ENCODE data around the gene PRR36.

The PRR36 gene

DNA sequence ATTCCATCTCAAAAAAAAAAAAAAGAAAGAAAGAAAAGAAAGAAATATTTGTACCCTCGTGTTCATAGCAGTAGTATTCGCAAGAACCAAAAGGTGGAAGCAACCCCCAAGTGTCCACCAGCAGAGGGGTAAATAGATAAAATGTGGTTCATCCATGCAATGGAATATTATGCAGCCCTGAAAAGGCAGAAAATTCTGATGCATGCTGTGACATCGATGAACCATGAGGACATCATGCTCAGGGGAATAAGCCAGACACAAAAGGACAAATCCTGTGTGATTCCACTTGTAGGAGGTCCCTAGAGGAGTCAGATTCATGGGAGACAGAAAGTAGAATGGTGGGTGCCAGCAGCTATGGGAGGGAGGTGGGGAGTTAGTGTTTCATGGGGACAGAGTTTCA lies 7.7 kb upstream of the PRR36 start:
- Histone ChIP-seq H3K9me3 (ENCODE audit: low read length) (no peaks in the 10 kb centered on the region), H3K4me1 (ENCODE audit: insufficient read depth, low read length) (no peaks in the 10 kb centered on the region), H3K4me3 (ENCODE audit: low read length) (no peak overlapping the region), H3K27me3 (ENCODE audit: insufficient read depth, low read length) (peaks cover 2% of the 10 kb centered on the region), H2AFZ (ENCODE audit: low read depth, low read length) (no peak overlapping the region), H3K36me3 (ENCODE audit: insufficient read depth, low read length) (no peaks in the 10 kb centered on the region)

DNA sequence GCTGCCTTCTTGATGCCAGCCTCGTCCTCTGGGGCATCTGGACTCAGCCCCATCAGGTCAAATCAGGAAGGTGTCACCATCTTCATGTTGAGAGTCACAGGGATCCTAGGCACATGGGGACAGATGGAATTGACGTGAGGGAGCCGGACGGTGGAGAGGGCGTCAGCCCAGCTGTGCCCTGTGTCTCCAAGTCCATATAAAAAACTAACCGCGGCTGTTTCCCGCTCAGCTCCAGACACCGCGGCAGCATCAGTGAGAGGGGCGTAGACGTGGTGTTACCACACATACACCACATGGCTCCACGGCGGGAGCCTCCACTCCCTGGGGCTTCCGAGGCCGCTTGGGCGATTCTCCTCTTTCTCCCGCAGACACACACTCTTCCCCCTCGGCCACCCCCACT lies 5.6 kb upstream of the PRR36 start:
- no peaks in the 10 kb centered on the region for H3K9me3 ChIP-seq (ENCODE audit: low read length)
- H3K4me3 ChIP-seq (ENCODE audit: low read length), result no peak overlapping the region
- peaks cover 2% of the 10 kb centered on the region for H3K4me1 ChIP-seq (ENCODE audit: insufficient read depth, low read length)
- no peaks in the 10 kb centered on the region for H3K27me3 ChIP-seq (ENCODE audit: insufficient read depth, low read length)
- no peak overlapping the region for H2AFZ ChIP-seq (ENCODE audit: low read depth, low read length)
- H3K36me3 ChIP-seq (ENCODE audit: insufficient read depth, low read length), result no peaks in the 10 kb centered on the region

DNA sequence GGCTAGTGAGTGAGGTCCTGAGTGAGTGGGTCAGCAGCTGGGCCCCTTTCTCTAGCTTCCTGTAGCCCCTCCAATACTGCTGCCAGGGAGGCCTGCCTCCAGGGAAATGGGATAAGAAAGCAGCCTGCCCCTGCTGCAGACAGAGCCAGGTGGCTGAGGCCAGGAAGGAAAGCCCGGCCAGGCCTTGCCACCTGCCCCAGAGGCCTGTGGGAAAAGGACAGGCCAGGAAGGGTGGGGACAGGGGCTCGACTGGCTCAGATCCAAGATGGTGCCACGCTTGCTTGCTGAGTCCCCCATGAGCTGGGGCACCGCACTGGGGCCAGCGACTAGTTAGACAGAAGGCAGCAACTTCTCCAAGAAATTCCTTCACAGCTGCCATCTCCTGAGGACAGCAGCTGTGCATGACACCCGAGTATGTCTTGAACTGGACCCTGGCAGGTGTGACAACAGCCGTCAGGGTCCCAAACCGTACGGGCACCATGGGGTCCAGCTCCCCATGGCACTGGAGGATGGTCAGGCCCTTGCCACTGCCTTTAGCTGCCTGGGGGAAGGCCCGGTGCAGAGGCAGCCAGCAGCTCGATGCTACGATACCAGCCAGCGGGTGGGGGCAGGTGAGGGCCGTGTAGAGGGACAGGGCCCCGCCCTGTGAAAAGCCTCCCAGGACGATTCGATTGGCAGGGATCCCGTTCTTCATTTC lies 5.1 kb upstream of the PRR36 start:
- Histone ChIP-seq H3K36me3 (ENCODE audit: insufficient read depth, low read length) (no peaks in the 10 kb centered on the region), H3K27me3 (ENCODE audit: insufficient read depth, low read length) (no peaks in the 10 kb centered on the region), H3K9me3 (ENCODE audit: low read length) (no peaks in the 10 kb centered on the region), H3K4me3 (ENCODE audit: low read length) (no peak overlapping the region), H3K4me1 (ENCODE audit: insufficient read depth, low read length) (peaks cover 4% of the 10 kb centered on the region), H2AFZ (ENCODE audit: low read depth, low read length) (no peak overlapping the region)

DNA sequence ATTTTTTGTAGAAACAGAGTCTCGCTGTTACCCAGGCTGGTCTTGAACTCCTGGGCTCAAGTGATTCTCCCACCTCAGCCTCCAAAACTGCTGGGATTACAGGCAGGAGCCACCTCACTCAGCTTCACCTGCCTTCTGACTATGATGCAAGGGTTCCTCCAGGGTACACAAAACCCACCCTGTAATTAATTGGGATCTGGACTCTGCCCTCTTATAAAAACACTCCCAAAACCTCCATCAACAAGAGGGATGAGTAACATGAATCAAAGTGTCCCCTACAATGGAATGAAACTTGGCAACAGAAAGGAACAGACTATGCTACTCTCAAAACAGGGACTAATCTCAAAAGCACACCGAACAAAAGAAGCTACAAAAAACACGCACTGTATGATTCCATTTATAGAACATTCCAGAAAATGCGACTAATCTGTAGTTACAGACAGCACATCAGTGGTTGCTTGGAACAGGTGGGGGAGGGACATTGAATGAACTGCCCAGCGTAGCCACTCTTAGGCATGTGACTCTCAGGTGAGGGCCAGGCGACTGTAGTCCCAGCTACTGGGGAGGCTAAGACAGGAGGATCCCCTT lies 3.2 kb upstream of the PRR36 start:
- Histone ChIP-seq H3K4me3 (ENCODE audit: low read length) (no peak overlapping the region), H3K36me3 (ENCODE audit: insufficient read depth, low read length) (peaks cover 2% of the 10 kb centered on the region), H3K9me3 (ENCODE audit: low read length) (no peaks in the 10 kb centered on the region), H2AFZ (ENCODE audit: low read depth, low read length) (no peak overlapping the region), H3K4me1 (ENCODE audit: insufficient read depth, low read length) (peaks cover 18% of the 10 kb centered on the region), H3K27me3 (ENCODE audit: insufficient read depth, low read length) (no peaks in the 10 kb centered on the region)

DNA sequence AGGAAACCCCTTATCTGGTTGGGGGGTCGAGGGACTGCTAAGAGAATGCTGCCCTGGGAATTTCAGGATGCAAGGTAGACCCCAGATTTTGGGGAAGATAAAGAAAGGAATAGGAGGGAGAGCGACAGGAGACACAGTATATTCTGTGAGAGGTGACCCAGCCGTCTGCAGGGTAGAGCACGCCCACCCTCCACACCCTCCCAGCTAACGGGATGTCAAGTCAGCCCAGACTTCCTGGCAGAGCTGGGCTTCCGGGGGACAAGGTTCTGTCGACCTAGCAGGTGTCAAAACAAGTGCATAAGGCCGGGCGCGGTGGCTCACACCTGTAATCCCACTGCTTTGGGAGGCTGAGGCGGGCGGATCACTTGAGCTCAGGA lies 695 bp upstream of the PRR36 start:
- Histone ChIP-seq H3K4me1 (ENCODE audit: insufficient read depth, low read length) (peaks cover 35% of the 10 kb centered on the region), H3K36me3 (ENCODE audit: insufficient read depth, low read length) (peaks cover 2% of the 10 kb centered on the region), H3K27me3 (ENCODE audit: insufficient read depth, low read length) (no peaks in the 10 kb centered on the region), H3K9me3 (ENCODE audit: low read length) (no peaks in the 10 kb centered on the region), H2AFZ (ENCODE audit: low read depth, low read length) (peak overlapping the region; percentile 21), H3K4me3 (ENCODE audit: low read length) (peak overlapping the region; percentile 76)

DNA sequence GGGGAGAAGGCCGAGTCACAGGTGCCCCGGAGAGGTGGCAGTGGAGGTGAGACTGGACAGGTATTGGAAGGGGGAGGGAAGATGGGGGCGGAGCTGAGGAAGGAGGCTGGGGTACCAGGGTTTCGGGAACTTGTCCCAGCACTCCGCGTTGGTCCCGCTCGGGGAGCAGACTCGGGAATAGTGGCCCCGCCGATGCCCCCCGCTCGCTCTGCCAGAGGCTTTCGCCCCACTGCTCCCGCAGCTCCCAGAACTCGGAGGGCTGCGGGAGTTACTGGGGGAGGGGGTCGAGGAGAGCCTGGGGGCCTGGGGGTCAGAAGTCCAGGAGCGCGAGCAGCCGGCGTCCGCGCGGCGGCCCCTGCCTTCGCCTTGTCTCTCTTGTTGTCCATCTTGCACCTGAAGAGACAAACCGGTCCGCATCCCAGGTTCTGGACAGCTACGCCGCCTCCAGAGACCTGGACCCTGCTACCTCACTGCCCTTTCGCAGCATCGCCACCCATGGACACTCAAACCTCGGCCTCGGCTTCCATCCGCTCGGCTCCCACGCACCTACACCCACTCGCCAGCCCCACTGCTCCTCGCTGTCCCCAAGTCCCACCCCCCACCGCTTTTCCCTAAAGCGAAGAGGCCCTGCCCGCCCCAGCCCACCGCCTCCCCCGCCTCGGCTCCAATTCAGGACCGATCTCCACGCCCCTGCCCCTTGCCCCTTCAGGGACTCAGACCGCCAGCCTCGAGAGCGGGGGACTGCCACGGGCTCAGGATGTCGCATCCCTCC lies 700 bp downstream of the PRR36 start:
- Histone ChIP-seq H3K4me1 (ENCODE audit: insufficient read depth, low read length) (peaks cover 35% of the 10 kb centered on the region), H3K4me3 (ENCODE audit: low read length) (peak overlapping the region; percentile 76), H3K27me3 (ENCODE audit: insufficient read depth, low read length) (no peaks in the 10 kb centered on the region), H2AFZ (ENCODE audit: low read depth, low read length) (no peak overlapping the region), H3K36me3 (ENCODE audit: insufficient read depth, low read length) (peaks cover 6% of the 10 kb centered on the region), H3K9me3 (ENCODE audit: low read length) (no peaks in the 10 kb centered on the region)

DNA sequence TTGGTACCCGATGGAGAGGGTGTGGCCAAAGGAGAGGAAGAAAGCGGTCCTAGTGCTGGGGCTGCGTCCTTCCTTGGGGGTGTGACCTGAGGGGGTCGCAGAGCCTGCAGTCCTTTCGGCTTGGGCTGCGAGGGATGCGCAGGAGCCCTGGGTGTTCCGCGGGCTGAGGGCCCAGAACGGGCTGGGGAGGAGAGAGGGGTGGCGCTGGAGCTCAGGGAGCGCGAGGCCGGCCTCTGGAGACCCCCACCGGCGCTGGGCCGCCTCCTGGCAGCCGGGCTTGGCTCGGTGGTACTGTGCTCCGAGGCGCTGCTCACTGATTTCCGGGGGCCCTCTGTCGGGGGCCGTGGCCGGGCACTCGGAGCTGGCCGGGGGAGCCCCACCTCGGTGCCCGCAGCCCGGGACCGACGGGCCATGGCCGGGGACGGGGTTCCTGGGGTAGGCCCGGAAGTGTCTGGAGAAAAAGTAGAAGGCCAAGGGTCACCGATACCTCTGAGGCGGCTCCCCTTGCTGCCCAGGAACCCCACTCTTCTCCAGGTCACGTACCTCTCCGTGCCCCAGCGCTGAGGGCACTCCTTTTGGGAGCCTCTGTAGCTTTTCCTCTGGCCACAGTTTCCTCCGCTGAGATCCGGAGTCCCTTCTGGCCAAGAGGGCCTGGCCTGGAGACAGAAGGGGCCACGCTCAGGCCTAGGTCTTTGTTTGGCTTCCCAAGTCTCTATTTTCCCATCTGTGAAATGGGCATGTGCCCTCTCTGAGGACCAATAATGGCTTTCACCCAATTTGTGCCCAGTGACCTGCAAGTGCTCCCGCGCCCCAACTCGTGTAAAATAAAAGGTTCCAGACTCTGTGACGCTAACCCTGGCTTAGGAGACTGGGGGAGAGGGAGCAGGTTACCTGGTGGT lies 1.6 kb downstream of the PRR36 start:
- Histone ChIP-seq H2AFZ (ENCODE audit: low read depth, low read length) (no peak overlapping the region), H3K4me3 (ENCODE audit: low read length) (peak overlapping the region; percentile 76), H3K4me1 (ENCODE audit: insufficient read depth, low read length) (peaks cover 35% of the 10 kb centered on the region), H3K27me3 (ENCODE audit: insufficient read depth, low read length) (no peaks in the 10 kb centered on the region), H3K9me3 (ENCODE audit: low read length) (no peaks in the 10 kb centered on the region), H3K36me3 (ENCODE audit: insufficient read depth, low read length) (peaks cover 9% of the 10 kb centered on the region)

DNA sequence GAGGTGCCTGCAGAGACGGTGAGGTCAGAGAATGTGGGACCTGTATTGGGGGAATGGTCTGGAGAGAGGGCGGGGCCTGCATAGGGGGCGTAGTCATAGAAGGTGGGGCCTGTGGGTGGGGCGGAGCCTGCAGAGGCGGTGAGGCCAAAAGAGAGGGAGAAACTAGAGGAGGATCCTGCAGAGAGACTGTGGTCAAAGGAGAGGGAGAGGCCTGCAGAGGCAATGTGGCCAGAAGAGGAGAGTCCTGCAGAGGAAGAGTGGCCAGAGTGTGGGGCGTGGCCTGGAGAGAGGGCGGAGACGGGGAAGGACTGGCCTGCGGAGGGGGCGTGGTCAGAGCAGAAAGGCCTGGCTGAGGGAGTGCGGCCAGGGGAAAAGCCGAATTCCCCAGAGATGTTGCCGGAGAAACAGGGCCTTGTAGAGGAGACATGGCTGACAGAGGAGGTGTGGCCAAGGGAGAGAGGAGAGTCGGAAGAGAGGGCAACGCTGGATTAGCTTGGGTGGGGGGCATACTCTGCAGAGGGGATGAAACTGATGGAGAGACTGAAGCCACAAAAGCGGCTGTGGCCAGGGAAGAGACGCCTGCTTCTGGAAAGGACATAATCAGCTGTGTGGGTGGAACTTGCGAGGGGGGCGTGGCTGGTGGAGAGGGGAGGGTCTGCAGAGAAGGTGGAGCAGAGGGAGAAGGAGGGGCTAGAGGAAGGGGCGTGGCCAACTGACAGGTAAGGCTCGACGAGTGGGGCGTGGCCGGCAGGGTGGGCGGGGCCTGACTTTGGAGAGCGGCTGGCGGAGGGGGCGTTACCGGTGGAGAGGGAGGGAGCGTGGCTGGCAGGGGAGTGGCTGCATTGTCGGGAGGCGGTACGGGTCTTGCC lies 2.5 kb downstream of the PRR36 start:
- peak overlapping the region; percentile 14 for H3K4me3 ChIP-seq (ENCODE audit: low read length)
- H3K36me3 ChIP-seq (ENCODE audit: insufficient read depth, low read length), result peaks cover 9% of the 10 kb centered on the region
- H3K27me3 ChIP-seq (ENCODE audit: insufficient read depth, low read length), result no peaks in the 10 kb centered on the region
- H3K9me3 ChIP-seq (ENCODE audit: low read length), result no peaks in the 10 kb centered on the region
- peaks cover 40% of the 10 kb centered on the region for H3K4me1 ChIP-seq (ENCODE audit: insufficient read depth, low read length)
- H2AFZ ChIP-seq (ENCODE audit: low read depth, low read length), result no peak overlapping the region

DNA sequence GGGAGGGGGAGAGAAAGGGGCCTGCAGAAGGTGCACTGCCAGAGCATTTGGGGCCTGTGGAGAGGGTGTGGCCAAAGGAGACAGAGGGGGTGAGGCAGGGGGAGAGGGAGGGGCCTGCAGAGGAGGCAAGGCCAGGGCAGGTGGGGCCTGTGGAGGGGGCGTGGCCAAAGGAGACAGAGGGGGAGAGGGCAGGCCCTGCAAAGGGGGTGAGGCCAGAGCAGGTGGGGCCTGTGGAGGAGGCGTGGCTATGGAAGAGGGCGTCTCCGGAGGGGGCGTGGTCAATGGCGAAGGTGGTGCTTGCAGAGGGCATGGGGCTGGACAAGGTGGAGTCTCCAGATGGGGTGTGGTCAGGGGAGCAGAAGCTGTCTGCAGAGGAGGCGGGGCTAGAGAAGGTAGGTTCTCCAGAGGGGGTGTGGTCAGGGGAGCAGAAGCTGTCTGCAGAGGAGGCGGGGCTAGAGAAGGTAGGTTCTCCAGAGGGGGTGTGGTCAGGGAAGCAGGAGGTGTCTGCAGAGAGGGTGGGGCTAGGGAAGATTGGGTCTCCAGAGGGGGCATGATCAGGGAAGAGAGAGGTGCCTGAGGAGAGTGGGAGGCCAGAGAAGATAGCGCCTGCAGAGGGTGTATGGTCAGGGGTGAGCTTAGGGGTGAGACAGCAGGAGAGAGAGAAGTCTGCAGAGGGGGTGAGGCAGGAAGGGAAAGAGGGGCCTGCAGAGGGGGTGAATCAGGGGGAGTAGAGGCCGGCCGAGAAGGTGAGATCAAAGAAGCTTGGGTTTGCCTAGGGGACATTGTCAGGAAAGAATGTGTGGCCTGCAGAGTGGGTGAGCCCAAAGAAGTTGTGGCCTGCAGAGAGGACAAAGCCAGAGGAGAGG lies 3.4 kb downstream of the PRR36 start:
- Histone ChIP-seq H3K27me3 (ENCODE audit: insufficient read depth, low read length) (no peaks in the 10 kb centered on the region), H3K4me1 (ENCODE audit: insufficient read depth, low read length) (peaks cover 43% of the 10 kb centered on the region), H3K36me3 (ENCODE audit: insufficient read depth, low read length) (peaks cover 9% of the 10 kb centered on the region), H2AFZ (ENCODE audit: low read depth, low read length) (no peak overlapping the region), H3K4me3 (ENCODE audit: low read length) (no peak overlapping the region), H3K9me3 (ENCODE audit: low read length) (no peaks in the 10 kb centered on the region)

DNA sequence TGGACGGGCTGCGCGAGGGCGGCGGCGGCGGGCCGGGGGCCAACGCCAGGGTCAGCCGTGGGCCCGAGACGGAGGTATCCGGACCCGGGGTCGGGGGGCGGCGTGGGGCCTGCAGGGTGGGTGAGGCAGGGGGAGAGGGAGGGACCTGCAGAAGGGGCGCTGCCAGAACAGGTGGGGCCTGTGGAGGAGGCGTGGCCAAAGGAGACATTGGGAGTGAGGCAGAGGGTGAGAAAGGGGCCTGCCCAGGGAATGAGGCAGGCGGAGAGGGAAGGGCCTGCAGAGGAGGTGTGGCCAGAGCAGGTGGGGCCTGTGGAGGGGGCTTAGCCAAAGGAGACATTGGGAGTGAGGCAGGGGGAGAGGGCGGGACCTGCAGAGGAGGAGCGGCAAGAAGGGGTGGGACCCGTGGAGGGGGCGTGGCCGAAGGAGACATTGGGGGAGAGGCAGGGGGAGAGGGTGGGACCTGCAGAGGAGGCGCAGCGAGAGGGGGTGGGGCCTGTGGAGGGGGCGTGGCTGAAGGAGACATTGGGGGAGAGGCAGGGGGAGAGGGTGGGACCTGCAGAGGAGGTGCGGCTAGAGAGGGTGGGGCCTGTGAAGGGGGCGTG lies 4.2 kb downstream of the PRR36 start:
- no peak overlapping the region for H3K4me3 ChIP-seq (ENCODE audit: low read length)
- H2AFZ ChIP-seq (ENCODE audit: low read depth, low read length), result no peak overlapping the region
- peaks cover 9% of the 10 kb centered on the region for H3K36me3 ChIP-seq (ENCODE audit: insufficient read depth, low read length)
- peaks cover 42% of the 10 kb centered on the region for H3K4me1 ChIP-seq (ENCODE audit: insufficient read depth, low read length)
- H3K27me3 ChIP-seq (ENCODE audit: insufficient read depth, low read length), result no peaks in the 10 kb centered on the region
- no peaks in the 10 kb centered on the region for H3K9me3 ChIP-seq (ENCODE audit: low read length)

DNA sequence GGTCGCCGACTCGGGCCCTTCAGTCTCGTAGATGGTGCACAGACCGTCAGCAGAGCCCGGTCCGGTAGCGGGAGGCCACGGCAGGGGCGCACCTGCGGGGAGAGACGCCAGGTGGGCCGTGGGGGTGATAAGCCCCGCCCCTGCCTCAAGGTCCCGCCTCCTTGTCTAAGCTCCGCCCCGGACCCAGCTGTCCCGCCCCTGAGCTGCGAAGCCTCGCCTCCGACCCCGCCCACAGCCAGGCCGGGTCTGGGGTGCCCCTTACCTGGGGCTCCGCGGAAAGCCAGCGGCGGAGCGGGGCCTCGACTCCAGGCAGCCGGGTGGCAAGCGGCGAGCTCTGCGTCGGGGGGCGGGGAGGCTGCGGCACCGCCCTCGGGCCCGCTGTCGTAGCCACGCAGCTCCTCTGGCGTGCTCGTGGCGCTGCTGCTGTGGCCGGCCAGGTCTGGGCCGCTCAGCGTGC lies 4.7 kb downstream of the PRR36 start:
- peaks cover 38% of the 10 kb centered on the region for H3K4me1 ChIP-seq (ENCODE audit: insufficient read depth, low read length)
- H3K9me3 ChIP-seq (ENCODE audit: low read length), result no peaks in the 10 kb centered on the region
- H3K36me3 ChIP-seq (ENCODE audit: insufficient read depth, low read length), result peaks cover 9% of the 10 kb centered on the region
- no peak overlapping the region for H2AFZ ChIP-seq (ENCODE audit: low read depth, low read length)
- no peak overlapping the region for H3K4me3 ChIP-seq (ENCODE audit: low read length)
- H3K27me3 ChIP-seq (ENCODE audit: insufficient read depth, low read length), result no peaks in the 10 kb centered on the region

All from neuron (in vitro differentiated cells).